Breast epithelium (tissue), 3 donors: Measurements from ENCODE around the gene KCNK5.

ENCODE experiments used
- POLR2A ChIP-seq: fragments of 450-650 bp; IDR thresholded peaks from one replicate; pipeline ENCODE4 v1.6.1; 2016; ENCODE audit warnings: antibody characterized with exemption, mild to moderate bottlenecking, moderate library complexity
- TF ChIP-seq, protein P1 (sequence below), 3 donors: fragments of 450-650 bp; IDR thresholded peaks; one replicate each; pipeline ENCODE4 v1.5.1; 2016 to 2017; ENCODE audit warnings: antibody characterized with exemption in 3 of 3, mild to moderate bottlenecking in 3 of 3, moderate library complexity in 3 of 3

DNA sequence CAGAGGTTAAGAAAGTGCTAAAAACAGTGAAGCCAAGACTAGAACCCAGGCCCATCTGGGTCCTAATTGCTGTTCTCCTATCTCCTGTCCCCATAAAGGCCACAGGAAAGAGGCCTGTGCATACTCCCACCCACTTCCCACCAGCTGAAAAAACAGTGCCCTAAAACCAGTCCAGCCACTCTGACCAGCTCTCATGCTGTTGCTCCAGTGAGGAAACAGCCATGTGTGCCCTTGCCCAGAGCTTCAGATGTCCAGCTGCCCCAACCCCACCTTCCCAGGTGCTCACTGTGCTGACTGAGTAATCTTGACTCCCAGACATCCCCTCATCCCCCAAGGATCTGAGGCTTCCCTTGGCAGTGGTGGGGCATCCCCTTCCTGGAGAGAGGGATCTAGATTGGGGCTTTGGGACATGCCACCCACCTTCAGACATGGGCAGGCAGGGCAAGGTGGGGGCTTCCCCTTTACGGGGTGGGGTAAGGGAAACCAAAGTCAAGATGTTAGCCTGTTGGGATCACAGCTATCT, 28.7 kb downstream of the KCNK5 start:
- TF ChIP-seq, protein P1, sequence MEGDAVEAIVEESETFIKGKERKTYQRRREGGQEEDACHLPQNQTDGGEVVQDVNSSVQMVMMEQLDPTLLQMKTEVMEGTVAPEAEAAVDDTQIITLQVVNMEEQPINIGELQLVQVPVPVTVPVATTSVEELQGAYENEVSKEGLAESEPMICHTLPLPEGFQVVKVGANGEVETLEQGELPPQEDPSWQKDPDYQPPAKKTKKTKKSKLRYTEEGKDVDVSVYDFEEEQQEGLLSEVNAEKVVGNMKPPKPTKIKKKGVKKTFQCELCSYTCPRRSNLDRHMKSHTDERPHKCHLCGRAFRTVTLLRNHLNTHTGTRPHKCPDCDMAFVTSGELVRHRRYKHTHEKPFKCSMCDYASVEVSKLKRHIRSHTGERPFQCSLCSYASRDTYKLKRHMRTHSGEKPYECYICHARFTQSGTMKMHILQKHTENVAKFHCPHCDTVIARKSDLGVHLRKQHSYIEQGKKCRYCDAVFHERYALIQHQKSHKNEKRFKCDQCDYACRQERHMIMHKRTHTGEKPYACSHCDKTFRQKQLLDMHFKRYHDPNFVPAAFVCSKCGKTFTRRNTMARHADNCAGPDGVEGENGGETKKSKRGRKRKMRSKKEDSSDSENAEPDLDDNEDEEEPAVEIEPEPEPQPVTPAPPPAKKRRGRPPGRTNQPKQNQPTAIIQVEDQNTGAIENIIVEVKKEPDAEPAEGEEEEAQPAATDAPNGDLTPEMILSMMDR (IDR thresholded peaks at IDR 0.05): no peak
- no peak for TF ChIP-seq POLR2A
